Head of caudate nucleus (tissue), 42 donors: ENCODE data around the gene TTC22.

Source experiments
- DNase-seq, 42 donors: peaks; one replicate each; pipeline versions ENCODE4 v3.0.0 to v3.0.0-alpha.2; 2020 to 2021; ENCODE audit warnings: mixed read lengths in 7 of 42
- intact Hi-C: fragments of 100-400 bp; cut with DNase I; formaldehyde crosslinking; loops from one replicate; pipeline ENCODE4 v1.15.0; 2022

Gene TTC22

DNA sequence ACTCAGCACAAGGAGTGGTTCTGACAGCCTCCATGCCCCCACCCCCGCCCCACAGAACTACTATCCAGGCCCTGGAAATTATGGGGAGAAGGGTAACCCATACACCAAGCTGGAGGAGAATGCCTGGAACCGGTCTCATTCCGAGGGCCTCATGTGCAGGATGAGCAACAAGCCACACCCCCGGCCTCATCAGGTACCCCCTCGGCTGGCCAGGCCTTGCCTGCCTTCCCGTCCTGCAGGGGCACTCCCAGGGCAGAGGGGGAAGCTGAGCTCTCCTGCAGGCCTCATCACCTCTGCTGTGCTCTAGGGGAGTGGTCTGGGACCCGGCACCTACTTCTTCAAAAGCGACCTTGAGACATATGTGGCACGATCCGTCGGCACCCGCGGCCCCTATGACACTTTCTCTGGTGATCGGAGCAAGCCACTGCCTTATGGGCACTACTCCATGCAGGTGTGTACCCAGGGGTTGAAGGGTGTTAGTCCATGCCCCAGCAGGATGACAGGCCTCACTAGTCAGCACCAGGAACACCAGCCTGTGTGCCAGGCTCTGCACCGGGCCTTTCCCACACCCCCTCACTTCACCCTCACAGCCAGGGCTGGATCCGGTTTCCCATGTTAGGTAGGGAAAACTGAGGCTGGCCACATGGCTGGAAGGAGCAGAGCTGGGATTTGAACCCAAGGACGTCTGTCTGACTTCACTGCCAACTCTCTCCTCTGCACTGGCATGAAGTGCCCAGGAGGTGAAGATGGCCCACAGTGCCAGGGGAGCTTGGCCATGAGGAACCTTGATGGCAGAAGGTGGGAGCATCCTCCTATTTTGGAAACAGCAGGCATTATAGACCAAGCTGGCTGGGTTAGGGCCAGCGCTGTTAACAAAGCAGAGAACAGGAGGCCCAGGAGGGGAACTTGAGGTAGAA, 10.9 kb upstream of the TTC22 start:
- DNase-seq, result peak in 4 of 42 donors; percentile 23 to 35 (median 30)
- intact Hi-C loops, result no loop called here

DNA sequence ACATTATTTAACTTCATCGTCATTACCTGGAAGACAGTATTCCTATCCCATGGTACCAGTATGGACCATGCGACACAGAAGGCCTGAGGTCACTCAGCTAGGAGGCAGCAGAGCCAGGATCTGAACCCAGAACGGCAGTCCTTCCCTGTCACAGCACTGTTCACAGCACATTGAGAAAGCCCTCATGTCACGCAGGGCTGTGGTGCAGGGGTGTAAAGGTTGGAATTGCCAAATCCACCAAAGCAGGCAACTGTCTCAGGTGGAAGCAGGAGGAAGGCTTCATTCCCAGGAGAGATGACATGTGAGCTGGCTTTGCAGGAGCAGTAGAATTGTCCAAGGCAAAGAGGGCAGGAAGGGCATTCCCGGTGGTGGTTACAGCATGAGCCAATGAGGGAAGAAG, 9.9 kb upstream of the TTC22 start:
- peak in 3 of 42 donors; percentile 5 to 31 (median 16) for DNase-seq
- intact Hi-C loops, result no loop called here

DNA sequence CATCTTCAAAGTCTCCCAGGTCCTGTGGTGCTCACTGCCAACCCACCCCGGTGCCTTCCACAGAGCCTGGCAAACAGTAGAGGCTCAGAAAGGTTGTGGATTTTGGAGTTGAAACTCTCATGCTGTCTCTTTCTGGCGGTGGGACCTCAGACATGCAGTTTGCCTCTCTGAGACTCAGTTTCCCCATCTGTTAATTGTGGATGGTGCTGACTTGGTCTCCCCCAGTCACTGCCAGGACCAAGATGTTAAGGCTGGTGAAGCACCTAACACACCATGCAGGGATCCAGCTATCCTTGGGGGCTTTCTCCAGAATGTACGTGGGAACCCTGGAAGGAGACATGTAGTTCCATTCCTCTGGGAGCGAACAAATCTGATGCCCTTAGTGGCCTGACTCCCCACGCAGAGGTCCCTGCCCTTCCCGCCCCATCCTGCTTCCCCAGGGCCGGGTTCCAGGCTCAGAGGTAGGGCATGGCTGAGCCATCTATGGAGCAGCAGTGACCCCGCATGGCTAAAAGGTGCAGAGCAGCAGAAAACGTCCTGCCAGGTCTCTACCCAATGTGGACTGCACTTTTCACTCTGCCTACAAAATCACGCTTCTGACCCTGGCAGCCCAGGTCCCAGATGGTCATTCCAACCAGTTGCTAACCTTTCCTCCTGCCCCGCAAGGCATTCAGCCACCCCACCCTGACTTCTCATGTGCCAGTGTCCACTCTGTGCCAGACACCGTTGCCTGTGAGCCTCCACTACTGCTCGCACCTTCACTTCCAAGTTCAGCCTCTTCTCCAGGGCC, 9.2 kb upstream of the TTC22 start:
- intact Hi-C loops, result no loop called here
- peak in 41 of 42 donors; percentile 62 to 89 (median 76) for DNase-seq

DNA sequence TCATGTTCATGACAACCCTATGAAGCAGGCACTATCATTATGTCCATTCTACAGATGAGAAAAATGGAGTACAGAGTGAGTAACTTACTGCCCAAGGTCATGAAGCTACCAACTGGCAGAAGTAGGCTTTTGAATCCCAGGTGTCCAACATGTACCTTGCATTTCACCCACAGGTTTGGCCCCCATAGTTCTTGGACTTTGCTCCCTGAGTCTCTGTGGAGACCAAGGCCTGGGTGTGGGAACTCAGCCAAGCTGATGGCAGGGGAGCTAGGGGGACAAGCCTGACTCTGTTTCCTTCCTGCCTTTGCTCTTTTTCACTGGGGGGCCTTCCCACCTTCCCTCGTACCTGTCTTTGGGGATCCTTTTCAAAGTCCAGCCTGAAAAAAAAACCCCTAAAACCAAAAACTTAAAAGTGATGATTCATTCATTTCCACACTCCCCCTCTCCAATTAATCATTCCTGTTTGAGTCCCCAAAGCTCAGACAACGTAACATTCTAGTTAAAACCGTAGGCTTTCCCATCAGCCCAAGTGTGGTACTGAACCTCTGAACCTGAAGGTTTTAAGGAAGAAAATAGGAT, 8.5 kb upstream of the TTC22 start:
- DNase-seq, result peak in 3 of 42 donors; percentile 16 to 36 (median 34)
- intact Hi-C loops, result no loop called here

DNA sequence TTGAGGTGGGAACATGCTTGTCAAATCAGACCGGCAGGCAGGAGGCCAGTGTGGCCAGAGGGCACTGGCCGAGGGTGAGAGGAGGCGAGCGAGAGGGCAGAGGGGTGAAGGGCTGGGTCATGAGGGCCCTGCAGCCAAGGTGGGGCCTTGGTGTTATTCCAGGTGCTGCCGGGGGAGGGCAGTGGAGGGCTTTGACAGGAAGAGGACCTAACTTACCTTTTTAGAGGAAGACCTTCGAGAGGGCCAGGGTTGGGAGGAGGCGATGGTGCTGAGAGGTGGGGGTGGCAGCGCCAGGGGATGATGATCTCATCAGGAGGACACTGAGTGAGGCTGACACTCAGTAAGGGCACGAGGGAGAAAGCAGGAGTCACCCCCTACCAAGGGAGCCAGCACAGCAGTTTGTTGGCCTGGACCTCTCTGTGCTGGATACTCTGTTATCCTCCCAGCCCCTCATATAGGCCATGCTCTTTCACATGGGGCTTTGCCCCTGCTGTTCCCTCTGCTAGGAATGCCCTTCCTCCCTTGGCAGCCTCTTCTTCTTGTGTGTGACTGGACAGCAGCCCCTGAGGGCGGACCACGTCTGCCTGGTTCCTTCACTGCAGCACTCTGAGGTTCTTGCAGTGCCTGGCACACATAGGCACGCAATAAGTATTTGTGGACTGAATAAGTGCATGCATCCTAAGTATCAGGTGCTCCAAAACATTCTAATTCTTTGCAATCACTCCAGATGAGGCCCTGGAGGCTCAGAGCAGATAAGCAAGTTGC, 7.5 kb upstream of the TTC22 start:
- intact Hi-C loops, result no loop called here

DNA sequence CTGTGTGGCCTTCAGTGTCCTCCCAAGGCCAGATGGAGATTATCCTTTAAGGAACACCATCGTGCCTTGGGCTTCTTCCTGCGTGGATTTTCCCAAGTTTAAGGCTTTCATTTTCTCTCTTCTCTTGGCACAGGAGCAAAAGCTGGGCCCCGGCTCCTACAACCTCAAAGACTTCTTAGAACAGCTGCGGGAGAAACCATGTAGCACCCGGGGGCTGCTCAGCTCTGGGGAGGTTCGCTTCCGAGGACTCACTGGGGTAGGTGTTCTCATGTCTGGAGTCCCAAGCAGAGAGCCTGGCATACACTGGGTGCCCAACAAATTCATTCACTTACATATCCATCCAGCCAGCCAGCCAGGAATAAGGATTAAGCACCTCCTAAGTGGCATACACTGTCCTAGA, 6.6 kb upstream of the TTC22 start:
- peak in 4 of 42 donors; percentile 16 to 38 (median 28) for DNase-seq
- intact Hi-C loops, result no loop called here

More for the DNA sequence above, 7.5 kb upstream of the TTC22 start:
- DNase-seq, result peak in 3 of 42 donors; percentile 7 to 38 (median 12)

DNA sequence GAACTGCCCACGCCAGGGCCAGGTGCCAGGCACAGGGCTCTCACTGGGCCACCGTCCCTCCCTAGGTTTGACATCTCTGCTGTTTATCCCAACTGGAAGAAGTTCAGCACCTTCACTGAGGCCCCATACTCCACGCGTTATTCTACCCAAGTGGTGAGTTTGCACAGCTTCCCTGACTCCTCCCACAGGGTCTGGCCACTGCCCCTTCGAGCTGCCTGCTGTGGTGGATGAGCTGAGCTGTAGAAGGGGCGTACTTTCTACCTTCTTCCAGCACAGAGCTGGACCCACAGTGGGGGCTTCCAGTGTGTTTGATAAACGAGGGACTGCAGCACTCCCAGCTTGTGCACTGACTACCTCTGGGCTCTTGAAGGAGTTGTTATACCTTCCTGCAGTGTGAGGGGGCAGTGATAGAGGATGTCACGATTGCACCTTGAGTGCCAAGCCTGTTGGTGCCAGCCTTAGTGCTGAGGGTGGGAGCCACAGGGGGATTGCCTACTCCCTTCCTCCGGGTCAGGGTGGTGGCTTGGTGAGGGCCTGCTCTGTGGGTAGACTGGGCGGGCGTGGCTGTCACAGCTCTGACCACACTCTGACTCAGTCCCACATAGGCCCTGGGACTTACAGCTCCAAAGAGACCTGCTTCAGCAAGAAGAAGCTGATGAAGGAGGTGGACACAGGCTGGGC, 5.9 kb upstream of the TTC22 start:
- intact Hi-C loops, result no loop called here
- DNase-seq, result no peak

DNA sequence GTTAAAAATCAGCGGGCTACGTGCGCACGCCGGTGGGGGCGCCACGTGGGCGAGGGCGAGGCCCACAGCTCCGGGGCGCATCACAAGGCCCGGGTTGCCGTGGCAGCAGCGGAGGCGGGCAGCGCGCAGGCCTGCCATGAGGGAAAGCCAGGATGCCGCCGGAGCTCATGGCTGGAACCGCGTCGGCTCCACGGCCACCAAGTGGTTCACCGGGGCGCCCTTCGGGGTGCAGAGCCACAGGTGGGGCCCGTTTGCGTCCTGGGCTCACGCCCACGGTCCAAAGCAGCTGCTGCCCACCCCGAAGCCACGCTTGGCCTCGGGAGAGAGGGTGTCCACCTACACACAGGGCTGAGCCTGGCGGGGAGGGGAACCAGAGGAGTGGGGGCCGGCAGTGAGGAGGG, 4.9 kb upstream of the TTC22 start:
- intact Hi-C loops, result no loop called here
- DNase-seq, result peak in 32 of 42 donors; percentile 17 to 81 (median 58)

DNA sequence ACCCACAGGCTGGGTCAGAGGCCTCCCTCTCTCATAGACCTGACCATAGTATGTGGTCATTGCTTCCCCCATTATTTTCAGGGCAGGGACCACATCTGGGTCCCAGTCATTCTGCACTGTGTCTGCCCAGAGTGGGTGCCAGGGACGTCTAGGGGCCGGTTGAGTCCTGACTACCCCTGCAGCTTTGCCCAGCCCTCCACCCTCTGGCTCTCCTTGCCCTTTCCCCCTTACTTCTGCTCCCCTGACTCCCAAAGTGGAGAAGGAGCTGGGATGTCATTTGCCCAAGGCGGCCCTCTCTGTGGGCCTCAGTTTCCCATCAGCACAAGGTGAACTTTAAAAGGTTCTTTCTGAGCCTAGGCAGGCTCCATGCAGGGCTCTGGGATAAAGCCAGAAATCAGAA, 4.3 kb upstream of the TTC22 start:
- intact Hi-C loops, result no loop called here
- DNase-seq, result peak in 2 of 42 donors; percentile 9

DNA sequence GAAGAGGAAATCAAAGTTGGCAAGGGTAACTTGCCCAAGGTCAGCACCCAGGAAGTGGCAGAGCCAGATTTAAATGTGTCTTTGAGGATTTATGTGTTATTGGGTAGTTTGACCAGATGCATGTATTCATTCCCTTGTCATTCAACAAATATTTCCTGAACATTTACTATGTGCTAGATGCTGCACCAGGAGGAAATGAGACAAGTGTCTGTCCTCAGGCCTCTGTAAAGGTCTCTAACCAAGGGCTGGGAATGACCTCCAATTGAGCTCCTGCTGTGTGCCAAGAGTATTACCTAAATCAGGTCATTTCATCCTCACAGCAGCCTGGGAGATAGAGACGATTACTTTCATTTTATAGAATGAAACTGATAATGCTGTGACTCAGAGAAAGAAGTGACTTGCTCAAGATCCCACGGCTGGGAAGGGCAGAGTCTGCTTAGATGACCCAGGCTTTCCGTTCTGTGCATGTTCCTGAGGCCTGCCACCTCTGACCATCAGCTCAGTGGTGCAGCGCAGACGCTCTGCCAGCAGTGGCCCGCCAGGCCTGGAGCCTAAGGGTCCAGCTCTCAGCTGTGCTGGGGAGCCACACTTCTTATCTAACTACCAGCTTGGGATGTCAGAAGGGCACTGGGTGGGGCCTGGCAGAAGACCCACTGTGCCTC, 3.5 kb upstream of the TTC22 start:
- intact Hi-C loops, result no loop called here
- DNase-seq, result peak in 4 of 42 donors; percentile 6 to 34 (median 20)

DNA sequence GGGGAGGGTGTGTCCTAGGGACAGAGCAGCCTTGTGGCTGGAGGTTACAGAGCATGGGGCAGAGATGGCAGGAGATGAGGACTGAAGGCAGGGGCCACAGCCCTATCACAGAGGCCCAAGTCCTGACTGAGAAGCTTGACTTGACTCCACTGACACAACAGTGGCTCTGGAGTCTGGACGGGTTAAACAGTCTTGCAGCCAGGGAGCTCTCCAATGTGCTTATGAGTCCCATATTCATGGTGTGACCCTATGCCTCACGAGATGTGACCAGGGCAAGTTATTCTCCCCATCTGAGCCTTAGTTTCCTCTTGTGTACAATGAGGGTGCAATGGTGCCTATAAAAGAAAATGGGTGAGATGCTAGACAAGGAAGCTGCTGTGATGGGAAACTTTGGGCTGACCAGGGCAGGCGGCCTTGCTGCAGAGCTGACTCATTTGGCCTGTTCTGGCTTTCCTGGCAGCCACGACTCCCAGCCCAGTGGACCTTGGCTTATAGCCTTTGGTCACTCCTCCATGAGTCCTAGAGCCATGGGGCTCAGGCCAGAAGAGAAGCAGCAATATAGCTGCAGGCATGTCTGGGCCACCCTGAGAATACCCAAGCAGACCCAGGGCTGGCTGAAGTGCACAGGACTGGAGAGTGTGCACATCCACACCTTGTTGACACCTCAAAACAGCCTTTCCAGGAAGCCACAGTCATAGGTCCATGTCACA, 2.8 kb upstream of the TTC22 start:
- DNase-seq, result peak in 6 of 42 donors; percentile 6 to 26 (median 14)
- intact Hi-C loops, result no loop called here

DNA sequence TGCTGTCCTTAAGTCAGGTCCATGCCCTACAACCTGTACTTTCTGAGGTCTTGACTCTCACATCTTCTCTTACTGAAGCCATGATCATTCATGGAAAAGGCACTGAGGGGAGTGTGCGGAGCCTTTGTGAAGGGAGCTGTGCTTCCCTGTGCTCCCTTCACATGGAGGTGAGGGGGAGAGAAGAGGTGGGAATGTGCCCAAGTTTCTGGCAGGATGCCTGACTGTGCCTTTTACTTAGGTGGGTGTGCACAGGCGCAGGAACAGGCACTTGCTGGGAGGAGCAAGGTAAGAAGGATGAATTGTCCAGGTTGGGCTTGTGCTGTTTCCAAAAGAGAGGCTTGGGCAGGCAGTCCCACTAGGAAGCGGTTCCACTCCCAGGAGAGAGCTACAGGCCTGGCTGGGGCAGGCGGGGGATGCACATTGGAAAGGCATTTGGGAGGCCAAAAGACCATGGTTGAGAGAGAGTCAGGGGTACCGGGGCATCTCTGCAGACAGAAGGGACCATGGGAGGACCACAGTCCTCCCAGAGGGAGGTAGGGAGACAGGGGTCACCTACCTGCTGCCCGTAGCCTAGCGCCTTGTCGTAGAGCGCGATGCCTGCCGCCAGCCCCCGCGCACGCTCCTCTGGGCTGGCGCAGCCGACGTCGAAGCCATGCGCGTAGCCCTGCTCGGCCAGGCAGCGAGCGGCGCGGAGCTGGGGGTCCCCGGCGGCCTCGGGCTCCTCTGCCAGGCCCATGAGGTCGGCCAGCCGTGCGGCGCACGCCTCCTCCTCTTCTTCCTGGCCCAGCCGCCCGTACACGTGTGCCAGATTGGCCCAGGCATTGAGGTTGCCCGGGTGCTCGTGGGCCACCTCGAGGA, 853 bp downstream of the TTC22 start:
- DNase-seq, result peak; percentile 38 to 94 (median 74)
- intact Hi-C loops, result no loop called here

DNA sequence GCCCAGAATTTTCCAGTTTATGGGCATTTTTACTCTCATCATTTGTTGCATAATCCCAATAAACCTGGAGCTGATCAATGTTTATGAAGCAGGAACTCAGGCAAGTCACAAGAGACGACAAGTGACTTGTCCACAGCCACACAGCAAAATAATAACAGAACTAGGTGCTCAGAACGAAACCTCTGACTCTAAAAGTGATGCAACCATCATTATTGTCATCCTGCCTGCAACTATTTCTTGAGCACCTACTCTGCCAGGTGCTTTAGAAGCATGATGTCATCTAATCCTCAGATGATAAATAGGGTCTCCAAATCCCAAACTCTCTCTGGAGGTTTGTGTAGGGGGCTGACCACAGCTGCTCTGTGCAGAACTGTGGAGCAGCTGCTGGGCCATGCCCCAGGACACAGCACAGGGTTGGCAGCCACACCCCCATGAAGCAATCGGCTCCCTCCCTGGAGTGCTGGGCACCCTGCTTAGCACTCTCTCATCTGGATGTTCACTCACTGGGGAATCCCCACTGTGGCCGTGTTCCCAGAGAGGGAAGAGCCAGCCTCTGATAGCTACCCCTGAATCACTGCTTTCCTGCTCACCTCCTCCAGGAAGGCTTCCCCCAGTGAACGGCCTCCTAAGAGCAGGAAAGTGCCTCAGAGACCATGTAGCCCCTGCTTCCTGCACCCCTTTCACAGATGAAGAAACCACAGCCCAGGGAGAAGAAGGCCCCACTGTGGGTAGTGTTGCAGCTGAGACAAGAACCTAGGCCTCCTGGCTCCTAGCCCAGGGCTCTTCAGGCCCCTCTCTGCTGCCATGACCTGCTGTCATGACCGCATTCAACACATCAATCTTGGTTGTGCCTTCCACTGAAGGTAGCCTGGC, 2.1 kb downstream of the TTC22 start:
- DNase-seq, result peak in 1 of 42 donors; percentile 22
- intact Hi-C loops, result no loop called here

DNA sequence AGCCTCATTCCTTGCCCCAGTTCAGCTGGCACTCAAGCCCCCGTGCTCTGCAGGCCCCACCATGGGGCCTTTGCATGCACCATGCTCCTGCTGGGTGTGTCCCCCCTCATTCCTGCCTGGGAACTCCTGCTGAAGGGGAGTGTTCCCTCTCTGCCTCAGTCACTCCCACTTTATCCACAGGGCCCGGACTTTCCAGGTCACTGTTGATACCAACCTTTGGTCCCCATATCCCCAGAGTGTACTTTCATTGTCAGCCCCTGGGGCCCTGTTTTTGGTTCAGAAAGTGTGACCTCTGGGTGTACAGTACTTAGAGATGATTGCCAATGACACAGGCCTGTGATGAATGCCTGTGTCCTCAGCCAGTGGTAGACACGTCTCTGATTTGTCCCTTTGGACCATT, 2.9 kb downstream of the TTC22 start:
- intact Hi-C loops, result no loop called here
- DNase-seq, result no peak

DNA sequence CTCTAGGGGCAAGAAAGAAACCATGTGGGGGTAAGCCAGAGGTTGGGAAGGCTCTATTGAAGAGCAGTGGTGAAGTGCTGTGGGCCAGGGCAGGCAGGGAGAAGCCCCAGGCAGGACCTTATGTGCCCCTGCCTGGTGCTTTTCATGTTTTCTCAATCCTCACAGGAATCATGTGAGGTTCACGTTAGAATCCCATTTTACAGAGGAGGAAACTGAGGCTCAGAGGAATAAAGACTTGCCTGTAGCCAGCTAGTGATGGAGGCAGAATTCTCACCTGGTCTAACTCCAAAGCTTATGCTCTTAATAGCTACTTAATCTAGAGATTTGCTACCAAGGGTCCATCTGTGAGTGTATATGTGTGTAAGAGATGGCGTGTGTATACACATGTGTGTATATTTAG, 4.2 kb downstream of the TTC22 start:
- no peak for DNase-seq

More for the DNA sequence above, 4.2 kb downstream of the TTC22 start:
- intact Hi-C loops, result no loop called here
